HG02759 (cell line): ENCODE data around the gene LZTS3.
"Not testable (repeated sequence)": the region's sequence is repeated elsewhere in the genome, so short reads cannot be mapped to it uniquely, and the experiment has no call there.

Experiments used
- ATAC-seq: cut with Tn5 transposase; IDR thresholded peaks from one replicate; pipeline ENCODE4 v1.9.1; 2021; ENCODE audit warnings: mild to moderate bottlenecking, moderate library complexity; ENCODE audit not compliant: unreplicated experiment

LZTS3 gene

GRCh38 chr20:3168829-3169590 lies 4.3 kb downstream of the LZTS3 start:
- ATAC-seq = no peak

GRCh38 chr20:3168079-3168828 lies 5.1 kb downstream of the LZTS3 start:
- ATAC-seq = no peak

- ATAC-seq = no peak
Measured at GRCh38 chr20:3167738-3168078, 5.6 kb downstream of the LZTS3 start.

- no peak for ATAC-seq
Measured at GRCh38 chr20:3166913-3167342, 6.4 kb downstream of the LZTS3 start.

- ATAC-seq = no peak
Measured at GRCh38 chr20:3166338-3166912, 6.9 kb downstream of the LZTS3 start.

GRCh38 chr20:3165473-3166337 lies 7.6 kb downstream of the LZTS3 start:
- ATAC-seq = no peak

- no peak for ATAC-seq
Measured at GRCh38 chr20:3164763-3165410, 8.5 kb downstream of the LZTS3 start.

GRCh38 chr20:3164043-3164762 lies 9.1 kb downstream of the LZTS3 start:
- no peak for ATAC-seq

GRCh38 chr20:3163099-3164042 lies 10.0 kb downstream of the LZTS3 start:
- no peak for ATAC-seq

GRCh38 chr20:3162080-3162611 lies 11.2 kb downstream of the LZTS3 start:
- ATAC-seq = no peak

GRCh38 chr20:3161316-3162079 lies 11.9 kb downstream of the LZTS3 start:
- no peak for ATAC-seq

- ATAC-seq = no peak
Measured at GRCh38 chr20:3160418-3160817, 12.9 kb downstream of the LZTS3 start.

GRCh38 chr20:3158968-3159431 lies 14.3 kb downstream of the LZTS3 start:
- no peak for ATAC-seq

GRCh38 chr20:3157817-3158216 lies 15.5 kb downstream of the LZTS3 start:
- ATAC-seq = no peak

GRCh38 chr20:3156811-3157619 lies 16.3 kb downstream of the LZTS3 start:
- peak; percentile 70 for ATAC-seq

- not testable (repeated sequence) for ATAC-seq
Measured at GRCh38 chr20:3152057-3152644, 21.2 kb downstream of the LZTS3 start.
